Fibroblast of peridontal ligament (primary cell): ENCODE data around the gene SERPINB1.
"Not testable (repeated sequence)": the region's sequence is repeated elsewhere in the genome, so short reads cannot be mapped to it uniquely, and the experiment has no call there.

Source experiments
- DNase-seq: peaks from one replicate; pipeline ENCODE4 v3.0.0-alpha.2; 2010; ENCODE audit errors: extremely low read depth

The SERPINB1 gene

DNA sequence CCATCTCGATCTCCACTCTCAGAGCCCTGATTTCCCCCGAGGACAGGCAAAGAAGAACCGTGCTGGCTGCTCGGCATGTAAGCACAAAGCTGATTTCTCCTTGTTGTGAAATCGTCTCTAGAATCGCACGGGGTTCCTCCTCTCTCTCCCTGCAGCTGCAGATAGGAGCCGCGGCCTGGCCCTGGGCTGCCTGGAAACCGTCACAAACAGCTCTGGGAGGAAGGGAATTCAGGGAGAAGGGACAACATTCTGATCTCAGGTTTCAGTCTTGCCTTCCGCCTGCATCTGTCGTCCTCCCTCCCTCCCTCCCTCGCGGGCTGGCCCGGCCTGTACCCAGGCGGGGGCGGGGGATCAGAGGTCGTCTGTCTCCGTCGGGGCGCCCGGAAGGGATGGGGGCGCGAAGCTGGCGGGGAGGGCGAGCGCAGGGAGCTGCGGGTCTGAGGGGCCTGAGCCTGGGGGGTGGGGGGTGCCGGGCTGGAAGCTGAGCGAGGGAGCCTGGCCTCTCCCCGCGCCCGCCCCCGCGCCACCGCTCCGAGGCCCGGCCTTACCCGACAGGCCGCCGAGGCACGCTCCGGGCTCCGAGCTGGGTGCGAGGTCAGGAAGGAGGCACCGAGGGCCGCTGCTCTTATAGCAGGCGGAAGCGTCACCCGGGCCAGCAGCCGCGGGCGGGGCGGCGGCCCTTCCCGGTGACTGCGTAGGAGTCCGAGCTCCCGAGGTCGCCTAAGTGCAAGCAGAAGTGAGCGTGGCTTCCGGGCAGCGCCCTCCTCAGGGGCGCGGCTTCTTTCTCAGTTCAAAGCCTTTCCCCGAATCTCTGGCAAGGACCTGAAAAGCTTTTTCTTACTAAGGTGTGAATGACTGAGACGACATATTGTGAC, at the start of gene SERPINB1:
TSS of gene SERPINB1 (minus strand) at position 600 of the 875 bp plus-strand sequence. CDS start 1,277 bp downstream, outside the sequence.
- peak; percentile 95 for DNase-seq

DNA sequence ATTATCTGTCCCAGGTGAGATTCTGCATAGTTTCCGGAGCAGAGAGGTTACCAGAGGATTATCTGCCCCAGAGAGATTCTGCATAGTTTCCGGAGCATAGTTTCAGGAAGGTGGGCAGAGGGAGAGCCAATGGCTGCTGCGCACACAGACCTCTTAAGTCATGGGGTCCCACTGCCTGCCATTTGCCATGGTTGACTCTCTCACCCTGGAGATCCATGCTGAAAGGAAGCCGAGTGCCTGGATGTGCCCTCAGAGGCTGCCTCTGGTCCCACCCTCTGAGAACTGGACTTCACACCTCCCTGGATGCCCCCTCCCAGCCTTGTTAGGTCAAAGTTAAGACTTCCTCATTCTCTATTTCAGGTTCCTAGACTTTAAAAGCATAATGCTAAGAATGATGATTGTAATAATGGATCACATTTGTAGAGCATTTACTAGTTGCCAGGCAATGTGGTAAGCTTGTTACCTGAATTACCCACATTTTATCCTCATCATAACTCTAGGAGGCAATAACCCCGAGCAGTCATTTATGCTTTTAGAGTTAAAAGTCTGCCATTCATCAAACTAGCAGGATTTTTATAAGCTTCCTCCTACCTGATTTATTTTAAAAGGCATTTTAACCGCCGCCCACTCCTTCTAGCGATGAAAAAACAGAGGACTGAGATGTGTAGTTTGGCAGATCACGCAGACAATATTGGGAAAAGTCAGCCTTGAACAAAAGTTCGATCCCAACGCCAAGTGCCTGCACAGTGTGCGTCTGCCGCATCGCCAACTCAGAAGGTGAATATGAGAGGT, 49.5 kb upstream of the SERPINB1 start:
- no peak for DNase-seq

DNA sequence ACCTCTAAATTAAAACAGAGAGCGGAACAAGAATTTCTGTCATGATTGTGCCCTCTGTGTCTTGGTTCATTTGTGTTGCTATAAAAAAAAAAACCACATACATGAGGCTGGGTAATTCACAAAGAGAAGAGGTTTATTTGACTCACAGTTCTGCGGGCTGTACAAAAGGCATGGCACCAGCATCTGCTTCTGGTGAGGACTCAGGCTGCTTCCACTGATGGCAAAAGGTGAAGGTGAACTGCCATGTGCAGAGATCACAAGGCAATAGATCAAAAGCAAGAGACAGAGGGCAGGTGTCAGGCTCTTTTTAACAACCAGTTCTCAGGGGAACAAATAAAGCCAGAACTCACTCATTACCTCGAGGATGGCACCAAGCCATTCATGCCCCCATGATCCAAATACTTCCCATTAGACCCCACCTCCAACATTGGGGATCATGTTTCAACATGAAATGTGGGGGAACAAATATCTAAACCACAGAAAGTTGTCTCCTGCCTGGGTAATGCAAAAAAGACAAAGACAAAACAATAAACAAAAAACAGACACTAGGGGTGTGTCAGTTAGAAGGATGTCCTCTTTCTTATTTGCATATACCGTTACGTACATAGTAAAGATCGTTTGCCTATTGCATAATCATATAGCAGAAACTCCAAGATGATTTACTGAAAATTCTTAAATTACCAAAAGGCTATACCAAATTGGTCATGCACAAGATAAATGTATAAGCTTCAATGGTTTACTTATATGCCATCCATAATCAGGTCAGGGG, 44.5 kb upstream of the SERPINB1 start:
- DNase-seq: no peak

DNA sequence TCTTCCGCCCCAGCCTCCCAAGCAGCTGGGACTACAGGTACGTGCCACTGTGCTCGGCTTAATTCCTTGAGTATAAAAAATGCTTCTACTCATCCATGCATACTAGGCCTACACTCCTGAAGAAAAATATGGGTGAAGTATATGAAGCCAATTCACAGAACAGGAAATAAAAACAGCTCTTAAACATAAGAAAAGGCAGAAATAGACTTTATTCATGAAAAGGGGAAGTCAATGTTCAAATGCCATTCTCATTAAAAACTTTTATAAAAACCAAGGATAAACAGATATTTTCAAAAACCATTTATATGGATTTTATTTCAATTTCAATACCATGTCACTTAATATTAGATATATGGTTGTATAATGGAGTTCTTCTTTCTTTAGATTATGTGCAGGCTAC, 43.1 kb upstream of the SERPINB1 start:
- no peak for DNase-seq

DNA sequence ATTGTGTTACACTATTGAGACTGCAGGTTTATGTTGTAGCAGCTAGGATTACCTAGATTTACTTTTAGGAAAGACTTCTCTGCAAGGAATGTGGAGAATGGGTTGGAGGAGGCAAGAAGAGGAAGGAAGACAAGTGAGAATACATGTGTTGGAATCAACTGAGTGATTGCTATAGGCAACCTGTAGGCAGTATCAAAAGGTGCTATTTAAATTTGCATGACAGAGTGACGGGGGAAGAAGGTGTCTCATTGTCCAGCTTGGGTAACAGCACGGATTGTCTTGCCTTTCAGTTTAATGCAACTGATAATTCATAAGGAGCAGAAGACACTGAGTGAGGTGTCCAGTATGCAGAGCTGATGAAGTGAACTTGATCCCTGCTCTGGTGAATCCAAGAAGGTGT, 42.0 kb upstream of the SERPINB1 start:
- DNase-seq: no peak

DNA sequence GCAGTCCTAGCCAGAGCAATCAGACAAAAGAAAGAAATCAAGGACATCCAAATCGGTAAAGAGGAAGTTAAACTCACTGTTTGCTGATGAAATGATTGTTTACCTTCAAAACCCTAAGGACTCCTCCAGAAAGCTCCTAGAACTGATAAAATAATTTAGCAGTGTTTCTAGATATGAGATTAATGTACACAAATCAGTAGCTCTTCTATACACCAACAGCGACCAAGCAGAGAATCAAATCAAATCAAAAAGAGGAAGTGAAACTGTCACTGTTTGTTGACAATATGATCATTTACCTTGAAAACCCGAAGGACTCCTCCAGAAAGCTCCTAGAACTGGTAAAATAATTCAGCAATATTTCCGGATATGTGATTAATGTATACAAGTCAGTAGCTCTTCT, 39.8 kb upstream of the SERPINB1 start:
- DNase-seq: no peak

DNA sequence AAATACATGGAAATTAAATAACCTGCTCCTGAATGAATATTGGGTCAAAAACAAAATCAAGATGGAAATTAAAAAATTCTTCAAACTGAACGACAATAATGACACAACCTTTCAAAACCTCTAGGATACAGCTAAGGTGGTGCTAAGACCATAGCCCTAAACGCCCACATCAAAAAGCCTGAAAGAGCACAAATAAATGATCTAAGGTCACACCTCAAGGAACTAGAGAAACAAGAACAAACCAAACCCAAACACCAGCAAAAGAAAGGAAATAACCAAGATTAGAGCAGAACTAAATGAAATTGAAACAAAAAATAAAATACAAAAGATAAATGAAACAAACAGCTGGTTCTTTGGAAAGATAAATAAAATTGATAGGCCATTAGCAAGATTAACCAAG, 38.5 kb upstream of the SERPINB1 start:
- not testable (repeated sequence) for DNase-seq

DNA sequence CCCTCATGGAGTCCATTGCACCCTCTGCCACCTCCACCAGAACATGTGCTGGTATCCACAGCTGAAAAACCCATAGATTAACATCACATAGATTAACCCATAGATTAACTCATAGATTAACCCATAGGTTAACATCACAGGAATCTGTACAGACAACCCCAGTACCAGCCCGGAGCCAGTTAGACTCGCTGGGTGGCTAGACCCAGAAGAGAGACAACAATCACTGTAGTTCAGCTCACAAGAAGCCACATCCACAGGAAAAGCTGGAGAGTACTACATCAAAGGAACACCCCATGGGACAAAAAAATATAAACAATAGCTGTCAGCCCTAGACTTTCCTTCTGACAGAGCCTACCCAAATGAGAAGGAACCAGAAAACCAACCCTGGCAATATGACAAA, 36.3 kb upstream of the SERPINB1 start:
- no peak for DNase-seq

DNA sequence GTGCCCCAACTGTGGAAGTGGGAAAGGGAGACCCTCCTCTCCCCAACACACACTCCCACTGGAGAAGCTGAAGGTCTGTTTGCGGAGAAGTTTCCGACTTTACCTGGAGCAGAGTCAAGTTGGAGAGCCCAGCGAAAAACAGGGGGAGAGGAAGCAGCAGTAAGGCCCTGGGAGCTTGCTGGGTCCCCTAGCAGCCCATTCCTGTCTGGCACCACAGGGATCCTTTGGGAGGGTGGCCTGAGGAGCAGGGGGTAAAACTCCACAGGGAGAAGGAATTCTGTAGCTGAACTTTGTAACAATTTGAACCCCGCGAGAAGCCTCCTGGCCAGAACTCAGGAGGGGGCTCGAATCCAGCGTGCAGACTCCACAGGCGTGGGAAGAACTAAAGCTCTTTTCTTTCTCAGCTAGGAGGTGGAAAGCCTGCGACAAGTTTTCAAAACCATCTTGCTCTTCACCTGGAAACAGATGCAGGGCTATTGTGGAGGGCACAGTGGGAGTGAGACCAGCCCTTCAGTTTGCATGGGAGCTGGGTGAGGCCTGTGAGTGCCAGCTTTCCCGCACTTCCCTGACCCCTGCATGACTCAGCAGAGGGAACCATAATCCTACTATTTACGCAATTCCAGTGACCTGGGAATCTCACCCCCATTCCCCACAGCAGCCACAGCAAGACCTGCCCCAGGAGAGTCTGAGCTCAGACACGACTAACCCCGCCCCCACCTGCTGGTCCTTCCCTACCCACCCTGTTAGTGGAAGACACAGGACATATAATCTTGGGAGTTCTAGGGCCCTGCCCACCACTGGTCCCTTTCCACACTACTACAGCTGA, 35.6 kb upstream of the SERPINB1 start:
- peak; percentile 36 for DNase-seq

DNA sequence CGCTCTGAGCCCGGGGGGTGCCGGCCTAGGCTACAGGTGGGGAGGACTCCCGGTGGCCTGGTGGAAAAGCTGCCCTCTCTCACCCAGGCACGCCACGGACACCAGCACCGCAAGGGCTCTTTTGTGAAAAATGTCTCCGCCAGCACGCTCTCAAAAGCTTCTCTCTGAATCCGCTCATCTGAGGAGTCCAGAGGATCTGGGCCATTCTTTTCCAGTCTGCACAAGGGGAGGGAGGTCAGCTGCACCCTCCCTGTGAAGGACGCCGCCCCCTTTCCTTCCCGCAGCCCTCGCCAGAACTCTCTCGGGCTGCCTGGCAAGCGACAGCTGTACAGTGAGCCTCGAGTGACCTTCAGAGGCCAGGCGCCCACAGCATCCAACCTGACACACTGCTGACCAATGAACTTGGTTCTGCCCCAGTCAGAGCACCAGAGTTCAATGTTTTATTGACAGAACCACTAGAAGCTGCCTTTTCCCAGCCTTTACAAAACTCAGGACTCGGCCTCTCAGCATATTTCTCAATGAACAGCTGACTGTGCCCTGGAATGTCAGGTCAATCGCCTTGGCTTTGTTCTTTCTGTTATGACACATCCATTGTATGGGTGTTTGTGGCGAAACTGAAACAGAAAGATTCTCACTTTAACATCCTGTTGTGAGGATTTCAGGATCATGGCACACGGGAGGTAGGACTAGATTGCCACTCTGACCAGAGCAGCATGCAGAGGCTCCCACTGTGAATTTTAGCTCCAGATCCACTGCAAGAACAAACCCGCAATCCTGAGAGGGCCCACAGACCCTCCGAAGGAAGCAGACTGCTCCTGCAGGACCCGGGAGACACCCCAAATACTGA, 34.8 kb upstream of the SERPINB1 start:
- peak; percentile 80 for DNase-seq

DNA sequence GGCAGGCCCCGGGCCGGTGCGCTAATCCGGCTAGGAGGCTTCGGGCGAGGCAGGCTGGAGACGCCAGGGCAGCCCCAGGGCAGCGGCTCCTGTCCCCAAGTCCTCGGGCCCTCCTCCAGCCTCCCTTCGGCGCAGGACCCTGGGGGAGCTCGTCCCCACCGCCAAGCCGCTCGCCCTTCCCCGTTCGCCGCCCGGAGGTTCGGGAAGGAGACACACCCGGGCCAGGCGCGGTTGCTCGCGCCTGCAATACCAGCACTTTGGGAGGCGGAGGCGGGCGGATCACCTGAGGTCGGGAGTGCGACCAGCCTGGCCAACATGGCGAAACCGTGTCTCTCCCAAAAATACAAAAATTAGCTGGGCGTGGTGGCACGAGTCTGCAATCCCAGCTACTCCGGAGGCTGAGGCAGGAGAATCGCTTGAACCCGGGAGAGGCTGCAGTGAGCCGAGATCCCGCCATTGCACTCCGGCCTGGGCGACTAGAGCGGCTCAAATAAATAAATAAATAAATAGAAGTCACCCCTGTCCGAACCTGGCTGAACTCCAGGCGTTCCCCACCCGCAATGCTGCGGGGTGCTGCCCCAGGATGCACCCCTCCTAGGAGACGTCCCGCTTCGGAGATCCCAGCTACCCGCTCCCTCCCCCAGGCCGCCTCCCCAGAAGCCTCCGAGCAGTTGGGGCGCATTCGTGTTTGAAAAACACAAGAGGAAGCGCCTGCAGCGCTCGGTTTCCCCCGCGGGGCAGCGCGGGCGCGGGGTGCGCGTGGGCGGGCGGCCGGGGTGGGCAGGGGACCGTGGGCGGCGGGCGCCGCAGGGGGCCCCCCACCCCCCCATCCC, 33.9 kb upstream of the SERPINB1 start:
- DNase-seq: no peak

DNA sequence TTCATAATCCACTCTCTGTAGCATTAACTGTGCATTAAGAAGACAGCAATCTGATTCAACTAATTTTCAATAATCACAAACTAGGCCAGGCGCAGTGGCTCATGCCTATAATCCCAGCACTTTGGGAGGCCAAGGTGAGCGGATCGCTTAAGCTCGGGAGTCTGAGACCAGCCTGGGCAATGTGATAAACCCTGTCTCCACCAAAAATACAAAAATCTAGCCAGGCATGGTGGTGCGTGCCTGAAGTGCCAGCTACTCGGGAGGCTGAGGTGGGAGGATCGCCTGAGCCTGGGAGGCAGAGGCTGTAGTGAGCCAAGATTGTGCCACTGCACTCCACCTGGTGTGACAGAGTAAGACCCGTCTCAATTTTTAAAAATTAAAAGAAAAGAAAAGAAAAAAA, 32.0 kb upstream of the SERPINB1 start:
- DNase-seq: no peak

DNA sequence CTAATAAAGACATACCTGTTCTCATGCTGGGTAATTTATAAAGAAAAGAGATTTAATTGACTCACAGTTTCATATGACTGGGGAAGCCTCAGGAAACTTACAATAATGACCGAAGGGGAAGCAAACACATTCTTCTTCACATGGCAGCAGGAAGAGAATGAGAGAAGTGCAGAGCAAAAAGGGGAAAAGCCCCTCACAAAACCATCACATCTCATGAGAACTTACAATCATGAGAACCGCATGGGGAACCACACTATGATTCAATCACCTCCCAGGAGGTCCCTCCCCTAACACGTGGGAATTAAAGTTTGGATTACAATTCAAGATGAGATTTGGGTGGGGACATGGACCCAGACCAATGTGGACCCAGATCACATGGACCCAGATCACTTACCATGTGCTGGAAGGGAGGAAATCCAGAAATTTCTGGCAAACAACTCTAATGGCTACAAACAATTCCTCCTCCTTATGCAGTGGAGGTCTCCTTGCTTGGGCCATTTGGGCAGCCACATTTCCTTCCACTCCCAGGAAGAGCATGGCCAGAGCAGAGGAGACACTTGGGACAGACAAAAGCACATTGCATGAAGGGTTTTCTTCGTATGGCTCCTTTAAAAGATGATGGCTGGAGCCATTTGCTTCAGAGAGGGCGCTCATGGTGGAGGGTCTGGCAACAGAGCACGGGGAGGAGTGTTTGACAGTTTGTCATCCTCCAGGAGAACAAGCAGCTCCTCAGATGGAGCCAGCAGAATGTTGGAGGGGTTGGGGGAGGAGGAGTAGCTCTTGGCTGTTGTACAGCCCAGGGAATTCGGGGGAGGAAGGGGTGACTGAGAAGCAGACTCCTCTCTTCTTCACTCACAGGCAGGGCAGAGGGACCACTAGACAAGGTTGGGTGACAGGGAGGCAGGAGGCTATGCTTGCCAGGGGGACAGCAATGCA, 31.0 kb upstream of the SERPINB1 start:
- DNase-seq: no peak

DNA sequence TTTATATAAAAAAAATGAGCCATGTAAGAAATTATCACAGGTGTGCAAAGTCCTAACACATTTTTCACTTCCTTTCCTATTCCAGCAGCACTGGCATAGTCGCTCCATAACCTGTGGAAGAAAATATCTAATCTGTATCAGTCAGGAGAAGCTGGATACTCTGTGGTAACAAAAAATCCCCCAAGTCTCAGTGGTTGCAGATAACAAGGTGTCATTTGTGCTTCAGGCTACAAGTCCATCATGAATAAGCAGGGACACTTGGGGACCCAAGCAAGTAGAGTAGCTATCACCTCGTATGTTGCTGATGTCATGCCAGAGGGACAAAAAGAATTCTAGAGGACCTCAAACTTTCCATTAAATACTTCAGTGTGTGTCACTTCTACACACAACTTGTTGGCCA, 30.3 kb upstream of the SERPINB1 start:
- no peak for DNase-seq

DNA sequence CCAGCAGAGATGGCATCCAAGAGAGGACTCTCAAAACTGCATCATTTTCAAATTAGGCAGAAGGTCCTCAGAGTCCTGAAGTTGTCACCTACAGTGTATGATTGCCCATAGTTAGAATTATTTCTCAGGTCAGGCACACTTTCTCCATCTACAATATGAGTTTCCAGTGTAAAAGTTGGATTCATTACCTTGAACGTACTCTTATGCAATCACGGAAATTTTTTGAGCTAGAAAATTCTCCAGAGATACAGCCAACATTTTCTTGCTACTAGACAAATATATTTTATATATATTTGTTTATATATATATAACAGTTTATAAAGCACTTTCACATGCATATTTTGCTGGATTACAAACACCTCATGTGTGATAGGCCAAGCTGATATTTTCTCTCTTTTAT, 29.4 kb upstream of the SERPINB1 start:
- no peak for DNase-seq

DNA sequence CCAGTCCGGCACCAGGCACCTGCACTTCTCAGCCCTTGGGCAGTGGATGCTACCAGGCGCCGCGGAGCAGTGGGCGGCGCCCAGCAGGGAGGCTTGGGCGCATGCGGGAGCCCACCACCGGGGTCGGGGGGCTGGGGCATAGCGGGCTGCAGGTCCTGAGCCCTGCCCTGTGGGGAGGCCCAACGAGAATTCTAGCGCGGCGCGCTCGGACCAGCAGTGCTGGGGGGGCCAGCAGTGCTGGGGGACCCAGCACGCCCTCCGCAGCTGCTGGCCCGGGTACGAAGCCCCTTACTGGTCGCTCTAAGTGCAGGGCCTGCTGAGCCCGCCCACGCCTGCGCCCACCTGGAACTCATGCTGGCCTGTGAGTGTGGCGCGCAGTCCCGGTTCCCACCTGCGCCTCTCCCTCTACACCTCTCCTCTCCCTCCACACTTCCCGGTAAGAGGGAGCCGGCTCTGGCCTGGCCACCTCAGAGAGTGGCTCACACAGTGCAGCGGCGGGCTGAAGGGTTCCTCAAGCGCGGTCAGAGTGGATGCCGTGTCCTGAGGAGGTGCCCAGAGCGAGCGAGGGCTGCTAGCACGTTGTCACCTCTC, 28.5 kb upstream of the SERPINB1 start:
- no peak for DNase-seq

DNA sequence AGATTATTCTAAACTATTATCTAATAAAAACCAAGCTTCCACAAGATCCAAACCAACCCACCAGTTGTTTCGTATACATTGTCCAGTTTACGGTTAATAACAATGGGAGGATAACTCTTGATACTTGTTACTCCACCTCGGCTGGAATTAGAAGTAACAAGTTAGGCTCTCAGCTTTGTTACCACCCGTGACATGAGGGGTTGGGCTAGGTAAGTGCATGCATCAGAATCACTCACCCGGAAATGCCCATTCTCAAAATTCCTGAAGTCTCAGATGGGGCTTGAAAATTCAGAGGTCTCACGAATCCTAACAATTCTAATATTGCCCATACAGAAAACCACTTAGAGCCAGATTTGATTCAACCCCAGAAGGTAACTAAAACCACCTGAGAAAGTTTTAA, 27.0 kb upstream of the SERPINB1 start:
- no peak for DNase-seq
